Glomerular visceral epithelial cell (primary cell): ENCODE data around the gene RNPEPL1.
"Not testable (repeated sequence)": the region's sequence is repeated elsewhere in the genome, so short reads cannot be mapped to it uniquely, and the experiment has no call there.

ENCODE experiments used
- DNase-seq: peaks from one replicate; pipeline ENCODE4 v3.0.0-alpha.2; 2016; ENCODE audit errors: extremely low spot score

Gene RNPEPL1

DNA sequence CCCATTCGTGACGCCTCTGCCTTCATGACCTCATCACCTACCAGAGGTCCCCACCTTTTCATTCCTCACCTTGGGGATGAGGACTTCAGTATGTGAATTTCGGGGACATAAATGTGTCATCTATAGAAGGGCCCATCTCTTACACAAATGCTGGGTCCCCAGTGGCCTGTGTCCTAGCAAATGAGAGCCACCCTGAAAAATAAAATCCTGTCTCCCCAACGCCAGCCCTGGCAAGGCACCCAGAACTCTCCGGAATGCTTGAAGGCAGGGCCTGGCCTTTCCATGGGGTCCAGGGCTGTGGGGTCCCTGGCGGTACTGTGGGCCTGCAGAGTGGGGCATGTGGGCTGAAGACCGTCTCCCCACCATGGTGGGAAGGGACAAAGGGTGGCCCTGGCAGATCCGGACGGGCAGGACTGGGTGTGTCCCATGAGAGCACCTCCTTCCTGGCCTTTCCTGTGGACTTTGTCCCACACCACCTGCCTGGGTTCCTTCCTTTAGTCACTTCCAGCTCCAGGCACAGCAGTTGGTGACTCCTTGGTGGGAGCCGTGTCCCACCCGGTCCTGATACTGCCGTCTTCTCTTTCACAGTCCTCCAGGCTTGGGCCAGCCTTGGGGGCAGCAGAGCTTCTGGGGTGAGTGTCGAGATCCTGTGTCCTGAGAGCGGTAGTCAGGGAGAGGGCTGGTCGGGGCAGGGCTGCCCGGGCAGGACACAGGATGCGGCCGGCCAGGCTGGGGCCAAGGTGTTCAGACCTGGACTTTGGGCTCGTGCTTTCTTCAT lies 36.8 kb downstream of the RNPEPL1 start:
- DNase-seq = no peak

DNA sequence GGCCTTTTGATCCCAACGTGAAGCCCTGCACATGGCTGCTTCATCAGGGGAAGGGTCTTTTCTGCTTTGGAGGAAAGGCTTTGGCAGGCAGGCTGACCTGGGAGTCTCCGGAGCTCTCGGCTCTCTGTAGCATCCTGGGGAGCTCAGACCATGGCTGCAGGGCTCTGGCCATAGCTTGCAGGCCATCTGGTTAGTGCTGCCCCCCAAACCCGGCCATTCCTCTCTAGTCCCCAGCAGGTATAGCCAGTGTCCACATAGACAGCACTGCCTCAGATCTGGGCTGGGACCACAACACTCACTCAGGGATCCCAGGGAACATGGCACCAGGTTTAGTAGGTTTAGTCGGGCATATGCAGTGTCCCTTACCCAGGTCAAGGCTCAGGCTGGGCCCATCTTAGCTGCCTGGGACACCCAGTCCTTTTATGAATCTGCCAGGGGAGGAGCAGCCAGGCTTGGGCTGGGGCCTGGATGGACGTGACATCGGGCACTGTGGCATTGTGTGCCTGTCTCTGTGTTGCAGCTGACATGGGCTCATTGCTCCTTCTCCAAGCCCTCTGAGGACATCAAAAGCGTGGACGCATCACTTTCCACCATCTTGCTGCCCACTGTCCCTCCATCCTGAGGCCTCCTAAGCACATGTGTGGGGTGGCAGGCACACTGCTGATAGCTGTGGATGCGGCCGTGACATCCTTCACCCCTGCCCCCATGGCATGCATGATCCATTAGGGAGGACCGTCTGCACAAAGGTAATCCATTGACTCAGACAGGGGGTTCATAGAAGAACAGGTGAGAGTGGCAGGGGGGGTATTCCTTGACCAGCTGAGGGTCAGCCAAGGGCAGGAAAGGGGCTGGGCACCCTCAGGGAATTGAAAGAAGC lies 37.8 kb downstream of the RNPEPL1 start:
- DNase-seq = no peak

DNA sequence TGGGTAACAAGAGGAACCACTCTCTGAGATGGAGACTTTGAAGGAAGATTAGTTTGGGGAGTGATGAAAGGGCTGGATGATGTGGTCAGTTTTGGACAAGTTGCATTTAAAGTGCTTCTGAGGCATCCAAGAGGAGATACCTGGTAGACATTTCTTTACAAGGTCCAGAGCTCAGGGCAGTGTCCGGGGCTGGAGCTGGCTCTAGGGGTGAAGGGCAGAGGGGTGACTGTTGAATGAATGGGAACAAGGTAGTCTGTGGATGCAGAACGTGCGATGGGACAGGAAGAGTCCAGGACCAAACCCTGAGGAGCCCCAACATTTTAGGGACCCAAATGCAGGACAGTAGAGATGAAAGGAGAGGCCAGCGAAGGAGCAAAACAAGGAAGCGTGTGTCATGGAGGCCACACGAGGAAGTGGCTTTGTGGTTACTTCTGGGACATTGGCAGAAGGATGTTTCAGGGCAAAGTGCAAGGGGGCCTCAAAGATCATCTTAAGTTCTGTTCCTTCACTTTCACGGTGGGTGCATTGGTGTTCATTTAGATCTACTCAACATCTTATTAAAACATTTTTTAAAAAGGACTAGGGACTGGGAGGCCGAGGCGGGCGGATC lies 43.4 kb downstream of the RNPEPL1 start:
- DNase-seq = no peak

DNA sequence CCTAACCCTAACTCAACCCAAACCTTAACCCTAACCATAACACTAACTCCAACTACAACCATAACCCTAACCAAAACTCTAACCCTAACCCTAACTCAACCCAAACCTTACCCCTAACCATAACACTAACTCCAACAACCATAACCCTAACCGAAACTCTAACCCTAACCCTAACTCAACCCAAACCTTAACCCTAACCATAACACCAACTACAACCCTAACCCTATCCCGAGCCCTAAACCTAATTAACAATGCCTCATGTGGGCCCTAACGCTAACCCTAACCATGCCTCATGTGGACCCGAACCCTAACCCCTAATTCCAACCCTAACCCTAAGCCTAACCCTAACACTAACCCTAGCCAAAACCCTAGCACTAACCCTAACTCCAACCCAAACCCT lies 45.5 kb downstream of the RNPEPL1 start:
- DNase-seq = no peak

DNA sequence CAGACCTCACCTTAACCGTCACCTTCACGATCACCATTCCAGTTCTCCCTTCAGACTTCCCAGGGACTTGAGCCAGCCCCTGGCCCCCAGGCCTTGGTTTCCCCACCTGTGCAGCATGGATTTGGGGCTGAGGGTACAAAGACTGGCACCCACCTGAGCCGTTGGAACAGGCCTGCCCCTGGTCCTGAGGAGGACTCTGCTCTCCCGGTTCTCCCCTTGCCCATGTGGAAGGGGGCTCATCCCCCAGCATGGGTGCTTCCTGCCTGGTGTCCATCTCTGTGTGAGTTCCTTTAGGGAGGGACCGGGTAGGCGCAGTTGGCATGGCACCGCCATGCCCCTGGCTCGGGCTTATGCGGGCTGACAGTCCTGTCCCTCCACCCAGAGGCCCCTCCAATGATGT lies 46.1 kb downstream of the RNPEPL1 start:
- DNase-seq = no peak

DNA sequence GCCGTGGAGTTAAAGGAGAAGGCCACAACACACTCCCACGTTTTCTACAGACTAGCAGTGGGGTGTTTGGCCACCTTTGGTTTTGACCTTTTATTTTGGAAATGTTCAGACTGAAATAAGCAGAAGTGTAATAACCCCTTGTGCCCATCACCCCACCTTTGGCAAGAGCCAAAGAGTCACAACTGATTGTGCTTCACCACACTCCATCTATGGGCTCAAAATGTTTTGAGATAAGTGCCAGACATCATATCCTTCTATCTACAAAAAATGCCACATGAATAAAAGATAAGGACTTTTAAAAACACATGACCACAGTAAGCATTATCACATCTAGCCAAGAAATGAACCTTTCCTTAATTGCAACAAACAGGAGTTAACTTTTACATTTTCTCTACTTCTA lies 47.1 kb downstream of the RNPEPL1 start:
- DNase-seq = no peak

DNA sequence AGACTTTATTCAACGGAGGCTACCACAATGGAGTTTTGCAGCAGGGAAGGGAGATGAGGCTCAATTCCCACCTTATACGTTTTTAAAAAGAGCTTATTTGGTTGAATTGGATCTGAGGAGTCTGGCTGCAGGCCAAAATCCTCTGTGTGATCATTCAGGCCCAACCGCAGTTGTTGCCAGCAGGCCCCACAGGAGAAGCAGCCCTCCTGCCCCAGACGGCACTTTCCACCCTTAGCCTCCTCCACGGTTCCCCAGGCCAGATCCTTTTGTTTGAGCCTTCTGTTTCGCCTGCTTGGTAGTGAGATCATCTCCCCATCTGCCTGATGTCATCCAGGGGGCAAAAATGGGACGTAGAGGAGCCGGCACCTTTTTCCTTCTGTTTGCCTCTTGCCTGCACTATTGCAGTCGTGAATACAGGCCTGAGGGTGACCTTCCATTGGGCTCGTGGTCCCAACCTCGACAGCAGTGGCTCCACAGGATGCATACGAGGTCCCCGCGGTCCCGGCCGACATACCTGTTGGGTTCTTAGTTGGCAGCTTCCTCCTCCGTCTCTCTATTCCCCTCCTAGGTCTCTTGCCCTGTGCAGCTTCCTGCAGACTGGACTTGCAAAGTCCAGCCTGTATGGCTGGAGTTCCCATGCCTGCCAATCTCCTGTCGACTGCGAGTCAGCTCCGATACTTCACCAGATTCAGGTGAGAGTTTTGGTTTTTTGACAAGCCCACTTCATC lies 47.7 kb downstream of the RNPEPL1 start:
- DNase-seq = peak; percentile 42

DNA sequence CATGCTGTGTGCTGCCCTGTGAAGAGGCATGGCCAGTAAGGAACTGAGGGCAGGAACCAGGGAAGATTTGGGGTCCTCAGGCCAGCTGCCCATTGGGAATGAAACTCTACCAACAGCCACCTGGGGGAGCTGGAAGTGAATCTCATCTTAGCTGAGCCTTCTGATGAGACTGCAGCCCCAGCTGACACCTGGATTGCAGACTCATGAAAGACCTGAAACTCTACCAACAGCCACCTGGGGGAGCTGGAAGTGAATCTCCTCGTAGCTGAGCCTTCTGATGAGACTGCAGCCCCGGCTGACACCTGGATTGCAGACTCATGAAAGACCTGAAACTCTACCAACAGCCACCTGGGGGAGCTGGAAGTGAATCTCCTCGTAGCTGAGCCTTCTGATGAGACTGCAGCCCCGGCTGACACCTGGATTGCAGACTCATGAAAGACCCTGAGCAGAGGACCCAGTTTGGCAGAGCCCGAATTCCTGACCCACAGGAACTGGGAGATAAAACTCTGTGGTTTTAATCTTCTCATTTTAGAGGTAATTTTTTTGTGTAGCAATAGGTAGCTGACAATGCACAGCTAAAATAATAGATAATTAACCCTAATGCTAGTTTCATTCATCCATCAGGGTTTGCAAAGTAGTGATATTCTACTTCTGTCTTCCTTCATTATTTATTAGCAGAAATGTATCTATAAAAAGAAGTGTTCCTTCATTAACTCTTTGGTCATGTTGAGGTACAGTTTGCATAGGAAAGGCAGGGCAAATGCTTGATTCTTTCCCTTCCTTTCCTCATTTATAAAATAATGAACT lies 48.8 kb downstream of the RNPEPL1 start:
- DNase-seq = not testable (repeated sequence)

DNA sequence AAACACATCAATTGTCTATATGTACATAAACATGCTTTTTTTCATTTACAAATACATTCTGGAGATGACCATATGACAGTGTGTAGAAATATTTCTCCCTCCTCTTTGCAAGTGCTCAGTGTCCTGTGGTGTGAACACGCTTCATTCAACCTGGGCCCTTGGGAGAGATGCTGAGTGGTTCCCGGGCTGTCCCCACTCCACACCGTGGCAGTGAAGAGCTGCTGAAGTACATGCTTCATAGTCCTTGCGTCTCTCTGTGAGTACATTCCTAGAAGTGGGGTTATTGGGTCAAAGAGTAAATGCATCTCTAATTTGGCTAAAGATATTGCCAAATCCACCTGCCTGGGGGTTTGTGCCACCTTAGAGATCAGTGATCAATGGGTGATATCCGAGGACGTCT lies 50.5 kb downstream of the RNPEPL1 start:
- DNase-seq = no peak

DNA sequence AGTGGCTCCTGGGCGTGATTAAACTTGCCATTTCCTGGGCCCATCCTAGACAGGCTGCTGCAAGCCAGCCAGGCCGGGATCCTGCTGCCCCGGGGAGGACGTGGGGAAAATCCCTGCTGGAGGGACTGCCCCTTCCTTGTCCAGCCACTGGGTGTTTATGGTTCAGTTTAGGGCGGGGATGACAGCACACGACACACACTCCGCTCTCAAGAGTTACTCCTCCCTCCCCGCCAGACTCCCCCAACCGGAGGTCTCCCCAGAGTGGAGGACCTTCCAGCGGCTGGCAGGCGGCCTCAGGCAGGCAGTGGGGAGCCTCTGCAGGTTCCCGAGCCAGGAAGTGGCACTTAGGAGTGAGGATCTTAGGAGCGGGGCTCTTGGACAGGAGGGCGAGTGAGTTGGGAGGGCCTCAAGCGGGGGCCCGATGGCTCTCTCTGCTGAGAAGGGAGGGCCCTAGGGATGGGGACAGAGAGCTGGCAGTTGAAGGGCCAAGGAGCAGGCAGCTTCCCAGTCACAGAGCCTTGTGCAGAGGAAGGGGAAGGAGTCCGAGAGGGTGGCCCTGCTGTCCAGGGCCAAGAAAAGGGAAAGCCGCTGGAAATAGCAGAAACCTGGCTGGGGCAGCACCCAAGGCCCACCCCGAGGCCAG lies 51.3 kb downstream of the RNPEPL1 start:
- peak; percentile 63 for DNase-seq

DNA sequence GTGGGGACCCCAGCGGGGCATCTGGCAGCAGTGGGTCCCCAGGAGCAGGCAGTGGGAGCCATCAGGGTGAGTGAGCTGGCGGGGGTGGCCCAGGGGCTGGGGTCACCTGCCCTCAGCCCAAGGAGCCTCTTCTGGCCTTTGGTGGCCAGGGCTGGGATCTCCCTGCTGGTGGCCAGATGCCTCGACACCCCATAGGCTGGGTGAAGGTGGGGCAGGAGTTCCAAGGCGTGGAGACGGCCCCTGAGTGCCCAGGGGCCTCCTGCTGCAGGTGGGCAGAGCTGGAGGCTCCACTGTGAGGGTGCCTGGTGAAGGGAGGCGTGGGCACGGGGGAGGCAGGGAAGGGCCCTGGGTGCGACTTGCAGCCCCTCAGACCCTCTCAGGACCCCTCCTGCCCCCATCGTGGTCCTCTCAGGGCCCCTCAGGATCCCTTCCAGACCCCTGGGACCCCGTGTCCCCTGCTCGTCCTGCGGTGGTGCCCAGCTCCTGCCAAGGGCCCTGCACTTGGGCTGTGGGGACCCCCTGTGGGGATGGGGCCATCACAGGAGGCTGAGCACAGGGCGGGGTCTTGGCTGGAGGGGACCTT lies 52.0 kb downstream of the RNPEPL1 start:
- DNase-seq = no peak

DNA sequence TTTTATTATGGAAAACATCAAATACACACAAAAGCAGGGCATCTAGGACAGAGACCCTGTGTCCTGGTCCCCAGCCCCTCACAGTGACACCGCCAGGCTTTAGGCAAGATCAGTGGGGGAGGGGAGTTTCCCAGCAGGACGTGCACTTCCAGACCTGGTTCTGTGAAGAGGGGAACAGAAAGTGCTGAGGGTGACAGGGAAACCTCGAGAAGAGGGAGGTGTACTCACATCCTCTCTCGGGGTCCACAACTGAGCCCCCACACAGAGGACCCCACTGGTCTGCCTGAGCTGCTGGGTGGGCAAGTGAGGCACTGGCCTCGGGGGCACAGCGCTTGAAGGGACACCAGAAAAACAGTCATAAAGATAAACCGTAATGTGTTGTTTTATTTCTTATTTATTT lies 52.6 kb downstream of the RNPEPL1 start:
- DNase-seq = no peak

DNA sequence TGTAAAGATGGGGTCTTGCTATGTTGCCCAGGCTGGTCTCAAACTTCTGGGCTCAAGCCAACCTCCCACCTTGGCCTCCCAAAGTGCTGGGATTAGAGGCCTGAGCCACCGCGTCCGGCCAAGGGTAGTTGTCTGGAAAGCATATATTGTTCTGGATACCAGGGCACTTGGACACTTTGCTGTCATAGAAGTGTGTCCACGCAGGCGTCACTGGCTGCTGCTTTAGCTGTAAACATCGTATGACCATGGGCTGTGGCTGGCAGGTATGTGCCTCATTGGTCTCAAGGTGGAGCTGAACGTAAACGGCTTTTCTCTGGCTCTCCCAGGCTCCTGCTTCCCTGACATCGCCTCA lies 53.8 kb downstream of the RNPEPL1 start:
- no peak for DNase-seq

DNA sequence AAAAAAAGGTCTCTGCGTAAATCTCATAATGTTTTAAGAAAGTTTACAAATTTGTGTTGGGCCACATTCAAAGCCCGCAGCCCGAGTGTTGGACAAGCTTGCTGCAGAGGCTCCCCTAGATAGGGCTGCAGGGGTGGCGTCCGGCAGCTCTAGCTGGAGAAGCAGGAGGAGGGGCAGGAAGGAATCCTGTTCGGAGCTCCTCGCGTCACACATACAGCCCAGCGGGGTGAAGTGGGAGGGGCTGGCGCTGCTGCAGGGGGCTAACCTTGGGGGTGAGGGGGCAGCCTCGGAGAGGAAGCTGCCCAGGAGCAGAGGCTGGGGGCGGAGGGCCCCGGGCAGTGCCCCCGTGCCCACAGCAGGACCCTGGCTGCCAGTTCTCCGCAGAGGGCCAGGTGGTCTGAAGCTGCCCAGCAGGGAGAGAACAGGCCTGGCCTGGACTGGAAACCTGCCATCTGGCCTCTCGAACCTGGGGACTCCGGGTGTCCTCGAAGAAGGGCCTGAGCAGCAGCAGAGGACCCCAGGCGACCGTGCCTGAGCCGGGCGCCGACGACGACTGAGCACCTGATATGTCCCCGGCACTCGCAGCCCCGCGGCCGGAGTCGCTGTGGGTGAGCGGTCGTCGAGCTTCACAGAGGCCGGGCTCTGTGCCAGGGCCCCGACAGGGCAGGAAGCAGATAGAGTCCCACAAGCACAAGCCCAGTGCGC lies 54.4 kb downstream of the RNPEPL1 start:
- DNase-seq = no peak

DNA sequence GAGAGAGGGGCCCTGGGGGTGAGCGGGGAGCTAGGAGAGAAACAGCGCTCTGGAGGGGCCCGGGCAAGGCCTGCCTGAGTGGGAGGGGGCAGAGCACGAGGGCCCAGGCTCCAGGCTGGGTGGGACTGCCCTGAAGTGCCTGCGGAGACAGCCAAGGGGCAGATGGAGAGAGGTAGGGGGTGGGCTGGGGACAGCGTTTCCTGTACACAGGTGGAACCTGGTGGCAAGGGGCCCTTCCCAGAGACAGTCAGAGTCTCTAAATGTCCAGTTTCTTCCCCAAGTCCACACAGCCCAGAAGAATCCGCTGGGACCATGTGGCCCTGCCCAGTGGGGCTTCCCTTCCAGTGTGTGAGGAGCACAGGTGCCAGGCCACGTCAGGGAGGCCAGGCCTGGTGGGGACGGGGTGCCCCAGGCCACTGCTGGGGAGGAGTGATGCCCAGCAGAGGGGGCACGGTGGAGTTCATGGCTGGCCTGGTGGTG lies 55.3 kb downstream of the RNPEPL1 start:
- DNase-seq = no peak

DNA sequence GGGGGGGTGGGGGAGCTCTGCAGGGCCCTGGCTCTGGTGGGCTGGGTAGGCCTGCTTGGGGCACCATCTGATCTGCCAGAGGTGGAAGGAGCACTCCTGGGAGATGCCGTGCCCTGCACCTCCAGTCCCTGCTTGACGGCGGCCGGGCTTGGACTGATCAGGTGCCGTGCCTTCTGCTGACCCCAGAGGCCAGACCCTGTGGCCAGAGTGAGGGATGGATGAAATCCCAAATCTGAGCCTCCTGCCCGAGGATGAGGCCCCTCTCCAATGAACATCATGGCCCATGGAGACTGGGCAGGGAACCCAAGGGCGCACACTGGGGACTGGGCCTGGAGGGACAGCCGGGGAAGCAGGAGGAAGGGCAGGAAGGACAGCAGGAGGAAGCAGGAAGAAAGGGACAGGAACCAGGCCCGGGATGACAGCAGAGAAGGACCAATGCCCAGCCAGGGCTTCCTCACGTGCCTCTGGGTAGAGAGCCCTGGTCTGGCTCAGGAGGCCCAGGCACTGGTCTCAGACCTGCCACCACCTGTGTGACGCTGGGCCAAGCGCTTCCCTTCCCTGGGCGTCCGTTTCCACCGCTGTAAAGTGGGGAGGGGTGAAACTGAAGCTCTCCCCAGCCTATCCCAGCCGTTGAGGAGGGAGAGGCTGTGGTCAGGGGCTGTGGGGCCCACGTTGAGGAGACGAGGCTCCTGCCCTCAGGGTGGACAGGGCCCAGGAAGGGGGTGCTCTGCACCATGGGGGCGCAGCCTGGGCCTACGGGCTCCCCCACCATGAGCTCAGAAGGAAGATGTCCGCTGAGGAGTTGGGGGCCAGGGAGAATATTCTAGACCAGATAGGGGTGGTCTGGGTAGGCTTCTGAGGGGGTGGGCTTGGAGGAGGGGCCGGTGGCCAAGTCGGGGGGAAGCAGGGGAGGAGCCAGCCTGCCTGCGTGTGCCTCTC lies 56.0 kb downstream of the RNPEPL1 start:
- DNase-seq = no peak

DNA sequence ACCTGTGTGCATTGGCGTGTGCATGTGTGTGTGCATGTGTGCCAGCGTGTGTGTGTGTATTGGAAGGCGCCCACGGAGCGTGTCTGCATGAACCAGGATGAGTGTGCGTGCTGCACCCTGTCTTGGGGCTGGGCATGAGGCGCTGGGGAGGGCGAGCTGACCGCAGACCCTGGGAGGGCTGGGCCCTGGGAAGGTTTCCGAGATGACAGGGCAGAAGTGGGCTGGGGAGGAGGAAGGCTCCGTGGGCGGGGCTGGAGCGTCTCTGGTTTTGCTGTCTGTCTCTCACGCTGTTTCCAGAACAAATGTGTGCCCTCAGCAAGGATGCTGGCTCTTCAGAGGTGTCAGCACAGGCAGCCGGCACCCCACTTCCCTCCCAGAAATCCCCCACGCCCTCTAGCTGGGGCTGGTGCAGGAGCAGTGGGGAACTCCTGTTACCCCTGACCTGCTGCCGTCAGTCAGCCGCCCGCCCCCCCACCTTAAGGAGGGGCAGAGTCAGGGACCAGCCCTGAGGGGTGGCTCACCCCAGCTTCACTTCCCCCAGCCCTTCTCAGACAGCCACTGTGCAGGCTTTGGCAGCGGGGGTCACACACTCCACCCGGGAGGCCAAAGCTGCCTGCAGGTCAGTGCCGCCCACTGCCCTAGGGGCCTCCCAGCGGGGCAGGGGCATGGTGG lies 56.8 kb downstream of the RNPEPL1 start, which contains the start of gene GPR35:
Gene GPR35 (plus strand): TSS at position 531 of the 672 bp plus-strand sequence. CDS start 4,473 bp downstream, outside the sequence.
- peak; percentile 96 for DNase-seq
